ENCODE results near the gene VWF.

DNA sequence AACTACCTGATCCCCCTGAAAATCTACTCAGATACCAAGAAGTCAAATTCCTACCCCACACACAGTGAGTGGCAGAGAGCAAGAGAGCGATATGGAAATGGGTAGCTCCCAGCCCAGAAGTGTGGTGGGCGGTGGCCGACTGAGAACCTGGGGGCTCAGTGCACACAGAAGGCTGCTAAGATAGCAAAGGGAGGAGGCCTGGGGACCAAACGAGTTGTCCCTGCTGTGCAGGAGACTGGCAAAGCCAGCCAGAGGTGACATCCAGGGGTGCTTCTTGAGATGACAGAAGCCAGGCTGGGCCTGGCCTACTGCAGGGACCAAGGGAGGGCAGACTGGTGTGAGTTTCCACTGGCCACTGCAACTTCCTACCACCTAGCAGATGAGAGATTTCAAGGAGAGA, 52.9 kb downstream of the VWF start:
- TF ChIP-seq, protein P1, sequence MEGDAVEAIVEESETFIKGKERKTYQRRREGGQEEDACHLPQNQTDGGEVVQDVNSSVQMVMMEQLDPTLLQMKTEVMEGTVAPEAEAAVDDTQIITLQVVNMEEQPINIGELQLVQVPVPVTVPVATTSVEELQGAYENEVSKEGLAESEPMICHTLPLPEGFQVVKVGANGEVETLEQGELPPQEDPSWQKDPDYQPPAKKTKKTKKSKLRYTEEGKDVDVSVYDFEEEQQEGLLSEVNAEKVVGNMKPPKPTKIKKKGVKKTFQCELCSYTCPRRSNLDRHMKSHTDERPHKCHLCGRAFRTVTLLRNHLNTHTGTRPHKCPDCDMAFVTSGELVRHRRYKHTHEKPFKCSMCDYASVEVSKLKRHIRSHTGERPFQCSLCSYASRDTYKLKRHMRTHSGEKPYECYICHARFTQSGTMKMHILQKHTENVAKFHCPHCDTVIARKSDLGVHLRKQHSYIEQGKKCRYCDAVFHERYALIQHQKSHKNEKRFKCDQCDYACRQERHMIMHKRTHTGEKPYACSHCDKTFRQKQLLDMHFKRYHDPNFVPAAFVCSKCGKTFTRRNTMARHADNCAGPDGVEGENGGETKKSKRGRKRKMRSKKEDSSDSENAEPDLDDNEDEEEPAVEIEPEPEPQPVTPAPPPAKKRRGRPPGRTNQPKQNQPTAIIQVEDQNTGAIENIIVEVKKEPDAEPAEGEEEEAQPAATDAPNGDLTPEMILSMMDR (IDR thresholded peaks at IDR 0.05), result no peak
- TF ChIP-seq POLR2AphosphoS5 (IDR thresholded peaks at IDR 0.05) (no peak), POLR2A (IDR thresholded peaks at IDR 0.05; ENCODE audit: low read depth) (no peak), EP300 (IDR thresholded peaks at IDR 0.05) (no peak)
